Measurements from ENCODE around the gene CAB39. TPM values are rescaled to one million over a fixed set of nuclear protein-coding genes. Genes with fewer than 3 reads are reported as not detected.
A peak's percentile ranks its signal among the peaks of the same experiment; 100 is the strongest.

CAB39 gene
- total and polyA plus RNA-seq, 5 donors, result 47.2 to 100.0 (median 87.3) TPM

DNA sequence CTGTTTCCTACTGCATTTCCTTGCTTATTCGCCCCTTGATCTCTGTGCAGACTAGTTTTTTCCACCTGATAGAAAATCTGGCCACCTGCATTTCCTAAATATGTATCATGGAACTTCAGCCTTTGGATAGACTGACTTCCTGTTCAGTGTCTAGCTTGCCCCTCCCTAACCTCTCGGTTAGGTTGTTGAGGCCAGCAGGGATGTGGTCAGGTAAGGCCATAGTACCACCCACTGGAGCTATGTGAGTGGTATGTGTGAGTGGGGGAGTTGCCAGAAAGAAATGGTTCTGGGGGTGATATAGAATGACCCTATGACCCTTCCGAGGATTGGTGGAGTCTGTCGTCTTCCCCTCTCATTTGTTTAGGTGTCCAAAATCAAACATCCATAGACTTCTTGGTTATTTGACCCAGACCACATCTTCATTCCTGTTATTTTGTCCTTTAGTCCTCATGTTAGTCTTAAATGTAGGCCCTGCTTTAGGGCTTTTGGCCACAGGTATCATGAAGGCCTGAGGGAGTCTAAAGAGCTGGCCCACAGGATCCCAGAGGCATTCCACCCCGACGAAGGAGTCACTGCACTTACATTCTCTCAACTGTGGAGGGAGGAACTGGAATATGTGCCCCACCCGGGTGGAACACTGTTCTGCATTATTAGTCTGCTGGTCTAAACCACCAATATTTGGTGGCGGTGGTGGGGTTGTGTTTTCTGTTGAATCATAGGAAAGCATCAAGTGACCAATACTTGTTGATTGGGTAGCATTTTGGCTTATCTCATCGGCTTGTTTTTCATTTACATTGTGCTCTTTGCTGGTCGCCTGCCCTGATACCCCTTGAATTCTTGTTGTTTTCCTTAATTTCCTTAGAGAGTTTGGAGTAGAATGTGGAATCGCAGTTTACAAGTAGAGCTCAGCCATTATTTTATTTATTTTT lies 21.9 kb downstream of the CAB39 start:
- DNase-seq (no peak), ATAC-seq (no peak)
- 86% methylated on average over 11 of the region's 11 CpGs for WGBS
- no peak overlapping the region for H3K4me3 ChIP-seq (ENCODE audit: low read length)
- H3K27me3 ChIP-seq (ENCODE audit: control insufficient read depth, insufficient read depth), result no peaks in the 10 kb centered on the region
- H3K27ac ChIP-seq (ENCODE audit: low read length), result no peak overlapping the region
- H3K9me3 ChIP-seq (ENCODE audit: control insufficient read depth, low read length), result no peaks in the 10 kb centered on the region
- peaks cover 8% of the 10 kb centered on the region for H3K4me1 ChIP-seq (ENCODE audit: control insufficient read depth, insufficient read depth, low read length)
- intact Hi-C loops (cut with DNase I), result no loop called here

DNA sequence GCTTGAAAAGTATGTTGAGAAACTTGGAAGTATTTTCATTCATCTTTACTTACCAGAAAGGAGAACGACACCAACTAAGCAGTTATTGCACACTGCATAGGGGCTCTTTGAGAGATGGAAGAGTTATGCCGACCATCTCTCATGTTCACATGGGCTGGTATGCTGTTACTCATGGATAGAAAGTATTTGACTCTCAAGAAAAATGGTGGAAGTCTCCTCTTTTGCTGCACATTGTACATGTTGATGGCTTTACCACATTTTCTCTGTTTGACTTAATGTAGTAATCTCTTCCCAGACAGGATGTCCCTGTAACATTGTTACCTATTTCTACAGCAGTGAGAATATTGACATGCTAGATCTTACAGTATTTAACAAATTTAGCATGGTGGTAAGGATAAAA lies 23.2 kb downstream of the CAB39 start:
- 84% methylated on average over 2 of the region's 2 CpGs for WGBS
- no peak overlapping the region for H3K4me3 ChIP-seq (ENCODE audit: low read length)
- ATAC-seq, result no peak
- no peak for DNase-seq
- no peak overlapping the region for H3K27ac ChIP-seq (ENCODE audit: low read length)
- H3K27me3 ChIP-seq (ENCODE audit: control insufficient read depth, insufficient read depth), result no peaks in the 10 kb centered on the region
- no peaks in the 10 kb centered on the region for H3K9me3 ChIP-seq (ENCODE audit: control insufficient read depth, low read length)
- intact Hi-C loops (cut with DNase I), result no loop called here
- H3K4me1 ChIP-seq (ENCODE audit: control insufficient read depth, insufficient read depth, low read length), result peaks cover 8% of the 10 kb centered on the region

DNA sequence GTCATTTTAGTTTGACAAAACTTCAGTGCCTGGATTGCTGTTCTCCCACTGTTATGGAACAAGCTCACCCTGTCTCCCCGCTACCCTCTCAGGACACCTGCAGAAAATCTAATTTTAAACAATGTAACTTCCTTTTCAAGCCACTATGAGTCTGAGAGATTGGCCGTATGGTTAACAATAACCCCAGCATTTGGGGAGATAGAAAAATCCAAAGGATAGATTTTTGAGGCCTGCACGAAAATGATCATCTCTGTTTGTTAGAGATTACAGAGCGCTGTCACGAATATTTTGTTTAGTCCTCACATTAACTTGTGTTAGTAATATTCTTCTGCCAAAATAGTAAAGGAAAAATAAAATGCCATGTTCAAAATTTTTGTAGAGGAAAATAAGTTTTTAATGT lies 24.7 kb downstream of the CAB39 start:
- H3K27ac ChIP-seq (ENCODE audit: low read length), result no peak overlapping the region
- intact Hi-C loops (cut with DNase I), result no loop called here
- H3K9me3 ChIP-seq (ENCODE audit: control insufficient read depth, low read length), result no peaks in the 10 kb centered on the region
- no peak for DNase-seq
- no peaks in the 10 kb centered on the region for H3K27me3 ChIP-seq (ENCODE audit: control insufficient read depth, insufficient read depth)
- H3K4me1 ChIP-seq (ENCODE audit: control insufficient read depth, insufficient read depth, low read length), result peaks cover 8% of the 10 kb centered on the region
- ATAC-seq, result no peak
- 86% methylated on average over 5 of the region's 5 CpGs for WGBS
- H3K4me3 ChIP-seq (ENCODE audit: low read length), result no peak overlapping the region

DNA sequence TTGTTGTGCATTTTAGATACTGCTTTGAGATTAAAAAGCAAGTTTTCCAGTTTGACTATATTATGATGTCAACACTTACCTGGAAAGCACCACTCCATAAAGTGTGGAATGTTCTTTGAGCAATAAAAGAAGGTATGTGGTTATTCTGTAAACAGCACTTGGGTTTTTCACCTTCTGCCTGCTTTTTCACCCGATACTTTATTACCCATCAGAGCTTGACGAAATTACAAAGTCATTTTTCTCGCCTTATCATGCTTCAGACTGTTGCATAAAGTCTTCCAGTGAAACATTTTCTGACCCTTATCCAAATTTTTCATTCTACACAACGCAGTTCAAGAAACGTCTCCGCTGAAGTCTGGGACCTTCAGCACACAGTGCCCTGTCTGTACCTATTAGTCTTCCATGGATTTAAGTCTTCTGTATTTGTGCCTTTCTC lies 25.2 kb downstream of the CAB39 start:
- DNase-seq, result no peak
- ATAC-seq, result peak; percentile 12 to 47
- peaks cover 8% of the 10 kb centered on the region for H3K4me1 ChIP-seq (ENCODE audit: control insufficient read depth, insufficient read depth, low read length)
- no peaks in the 10 kb centered on the region for H3K9me3 ChIP-seq (ENCODE audit: control insufficient read depth, low read length)
- WGBS, result 57% methylated on average over 6 of the region's 6 CpGs
- H3K27ac ChIP-seq (ENCODE audit: low read length), result no peak overlapping the region
- no peaks in the 10 kb centered on the region for H3K27me3 ChIP-seq (ENCODE audit: control insufficient read depth, insufficient read depth)
- intact Hi-C loops (cut with DNase I), result no loop called here
- H3K4me3 ChIP-seq (ENCODE audit: low read length), result no peak overlapping the region

DNA sequence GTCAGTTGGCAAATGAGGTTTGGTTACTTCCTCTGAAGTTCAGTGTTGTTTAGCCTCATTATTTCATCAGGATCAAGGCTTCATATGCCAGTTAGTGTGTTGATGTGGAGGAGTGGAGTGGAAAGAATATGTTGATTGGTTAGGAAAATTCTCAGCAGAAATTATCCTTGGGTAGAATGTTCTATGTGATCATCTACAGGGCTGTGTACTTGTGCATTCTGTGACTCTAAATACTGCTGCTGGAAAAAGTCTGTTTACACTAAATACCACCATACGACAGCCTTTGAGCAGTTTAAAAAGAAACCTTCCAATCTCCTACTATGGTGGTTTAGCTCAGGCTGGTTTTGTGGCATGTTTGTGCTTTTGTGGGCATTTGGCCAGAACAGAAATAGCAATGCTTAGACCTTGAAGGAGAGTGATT lies 25.8 kb downstream of the CAB39 start:
- peaks cover 6% of the 10 kb centered on the region for H3K4me1 ChIP-seq (ENCODE audit: control insufficient read depth, insufficient read depth, low read length)
- intact Hi-C loops (cut with DNase I), result no loop called here

DNA sequence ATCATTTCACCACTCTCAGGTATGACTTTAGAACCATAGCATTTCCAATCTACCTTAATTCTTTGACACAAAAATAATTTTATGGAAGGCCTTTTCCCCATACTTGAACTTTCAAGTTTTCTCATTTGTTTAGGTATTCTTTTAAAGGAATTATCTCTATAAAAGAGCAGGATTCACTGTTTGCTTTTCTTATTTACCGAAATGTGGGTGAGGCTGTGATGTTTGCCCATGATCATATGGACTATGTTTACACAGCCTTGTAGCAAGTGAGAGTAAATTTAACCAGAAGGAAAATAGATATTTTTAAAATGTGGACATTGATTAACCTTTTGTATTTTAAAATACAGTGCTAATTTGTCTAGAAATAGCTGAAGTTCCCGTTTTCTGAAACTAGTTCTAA lies 26.3 kb downstream of the CAB39 start:
- Histone ChIP-seq H3K27me3 (ENCODE audit: control insufficient read depth, insufficient read depth) (no peaks in the 10 kb centered on the region), H3K4me3 (ENCODE audit: low read length) (no peak overlapping the region), H3K4me1 (ENCODE audit: control insufficient read depth, insufficient read depth, low read length) (peaks cover 6% of the 10 kb centered on the region), H3K9me3 (ENCODE audit: control insufficient read depth, low read length) (no peaks in the 10 kb centered on the region), H3K27ac (ENCODE audit: low read length) (no peak overlapping the region)
- intact Hi-C loops (cut with DNase I), result no loop called here
- ATAC-seq (no peak), DNase-seq (no peak)
- WGBS, result 89% methylated on average over 2 of the region's 2 CpGs

More for the DNA sequence above, 25.8 kb downstream of the CAB39 start:
- Histone ChIP-seq H3K27me3 (ENCODE audit: control insufficient read depth, insufficient read depth) (no peaks in the 10 kb centered on the region), H3K4me3 (ENCODE audit: low read length) (no peak overlapping the region), H3K9me3 (ENCODE audit: control insufficient read depth, low read length) (no peaks in the 10 kb centered on the region), H3K27ac (ENCODE audit: low read length) (no peak overlapping the region)
- WGBS, result 38% methylated on average over 1 of the region's 1 CpG
- DNase-seq, result no peak
- ATAC-seq, result peak; percentile 28 to 45

DNA sequence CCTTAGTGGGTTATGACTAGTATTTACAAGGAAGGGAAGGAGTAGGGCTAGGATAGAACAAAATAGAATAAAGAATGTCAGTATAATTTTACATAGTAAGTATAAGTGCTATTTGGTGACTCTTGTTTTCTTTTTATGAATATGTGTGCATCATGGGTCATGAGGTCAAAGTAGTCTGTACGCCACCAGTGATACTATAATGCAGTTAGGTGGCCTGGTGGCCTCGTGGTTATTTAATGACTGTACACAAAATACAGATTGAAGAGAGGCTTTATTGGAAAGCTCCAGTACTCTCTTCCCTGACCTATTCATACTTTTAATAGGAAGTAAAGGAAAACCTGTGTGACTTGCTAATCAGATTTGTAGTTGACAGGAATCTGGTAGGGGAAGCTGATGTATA lies 27.3 kb downstream of the CAB39 start:
- H3K4me3 ChIP-seq (ENCODE audit: low read length), result no peak overlapping the region
- H3K4me1 ChIP-seq (ENCODE audit: control insufficient read depth, insufficient read depth, low read length), result no peaks in the 10 kb centered on the region
- ATAC-seq, result no peak
- DNase-seq, result no peak
- intact Hi-C loops (cut with DNase I), result no loop called here
- H3K27me3 ChIP-seq (ENCODE audit: control insufficient read depth, insufficient read depth), result no peaks in the 10 kb centered on the region
- WGBS, result 94% methylated on average over 2 of the region's 2 CpGs
- no peak overlapping the region for H3K27ac ChIP-seq (ENCODE audit: low read length)
- H3K9me3 ChIP-seq (ENCODE audit: control insufficient read depth, low read length), result no peaks in the 10 kb centered on the region

DNA sequence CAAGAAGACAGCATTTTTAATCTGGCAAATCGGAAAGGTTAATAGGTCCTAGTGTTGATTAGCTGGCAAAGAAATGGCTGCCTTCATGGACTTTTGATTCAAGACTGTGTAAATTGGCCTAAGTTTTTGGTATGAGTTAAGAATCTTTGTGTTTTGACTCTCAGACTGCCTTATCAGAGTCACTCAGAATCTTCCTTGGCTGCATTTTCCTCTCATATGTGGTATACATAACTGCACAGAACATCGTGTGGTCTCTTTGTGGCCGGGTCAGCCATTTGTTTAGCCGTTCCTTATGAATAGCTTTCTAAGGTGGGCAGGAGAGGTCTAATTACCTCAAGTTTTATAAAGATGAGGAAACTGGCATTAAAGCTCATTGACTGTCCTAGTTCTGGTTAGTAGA lies 30.1 kb downstream of the CAB39 start:
- intact Hi-C loops (cut with DNase I), result no loop called here

DNA sequence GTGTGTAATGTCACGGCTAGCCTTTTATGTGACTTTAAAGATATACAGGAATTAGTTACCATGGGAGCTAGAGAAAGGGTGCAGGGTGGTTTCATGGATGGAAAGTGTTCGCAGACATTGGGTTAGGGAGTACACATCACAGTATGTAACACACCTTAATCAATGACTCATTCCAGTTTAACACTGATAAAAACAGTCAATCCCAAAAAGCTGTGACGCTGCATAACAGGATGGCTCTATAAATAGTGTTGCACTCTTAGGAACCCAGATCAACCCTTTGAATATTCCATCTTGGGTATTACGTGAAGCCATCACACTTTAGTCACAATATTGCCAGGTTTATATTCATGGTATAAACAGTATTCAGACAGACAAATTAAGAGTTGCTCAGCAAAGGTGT lies 33.6 kb downstream of the CAB39 start:
- 76% methylated on average over 4 of the region's 4 CpGs for WGBS
- no peak overlapping the region for H3K27ac ChIP-seq (ENCODE audit: low read length)
- ATAC-seq, result peak in 1 of 2 donors; percentile 72

More for the DNA sequence above, 30.1 kb downstream of the CAB39 start:
- ATAC-seq, result no peak
- H3K4me1 ChIP-seq (ENCODE audit: control insufficient read depth, insufficient read depth, low read length), result no peaks in the 10 kb centered on the region
- H3K4me3 ChIP-seq (ENCODE audit: low read length), result no peak overlapping the region
- no peak overlapping the region for H3K27ac ChIP-seq (ENCODE audit: low read length)
- no peaks in the 10 kb centered on the region for H3K9me3 ChIP-seq (ENCODE audit: control insufficient read depth, low read length)
- 90% methylated on average over 4 of the region's 4 CpGs for WGBS
- no peaks in the 10 kb centered on the region for H3K27me3 ChIP-seq (ENCODE audit: control insufficient read depth, insufficient read depth)
- no peak for DNase-seq

DNA sequence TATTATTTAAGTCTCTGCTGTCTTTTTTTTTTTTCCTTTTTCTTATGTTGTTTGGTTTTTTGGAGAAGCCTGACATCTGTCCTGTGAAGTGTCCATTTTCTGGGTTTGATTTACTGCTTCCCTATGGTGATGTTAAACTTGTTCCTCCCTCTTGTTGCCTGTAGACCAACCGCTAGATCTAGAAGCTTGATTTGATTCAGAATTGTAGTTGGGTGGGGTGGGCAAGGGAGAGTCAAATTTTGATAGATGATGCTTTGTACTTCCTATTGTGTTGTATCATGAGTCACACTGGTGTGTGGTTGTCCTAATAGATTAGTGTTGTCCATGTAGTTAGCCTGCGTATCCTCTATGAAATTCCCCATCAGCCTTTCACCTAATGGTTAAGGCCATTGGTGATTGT lies 35.4 kb downstream of the CAB39 start:
- Histone ChIP-seq H3K9me3 (ENCODE audit: control insufficient read depth, low read length) (no peaks in the 10 kb centered on the region), H3K27ac (ENCODE audit: low read length) (no peak overlapping the region), H3K4me3 (ENCODE audit: low read length) (no peak overlapping the region), H3K4me1 (ENCODE audit: control insufficient read depth, insufficient read depth, low read length) (peaks cover 2% of the 10 kb centered on the region), H3K27me3 (ENCODE audit: control insufficient read depth, insufficient read depth) (no peaks in the 10 kb centered on the region)
- DNase-seq (no peak), ATAC-seq (no peak)
- intact Hi-C loops (cut with DNase I), result no loop called here
- 70% methylated on average over 2 of the region's 2 CpGs for WGBS

More for the DNA sequence above, 33.6 kb downstream of the CAB39 start:
- no peak overlapping the region for H3K4me3 ChIP-seq (ENCODE audit: low read length)
- DNase-seq, result no peak
- intact Hi-C loops (cut with DNase I), result no loop called here
- peaks cover 2% of the 10 kb centered on the region for H3K4me1 ChIP-seq (ENCODE audit: control insufficient read depth, insufficient read depth, low read length)
- H3K9me3 ChIP-seq (ENCODE audit: control insufficient read depth, low read length), result no peaks in the 10 kb centered on the region
- H3K27me3 ChIP-seq (ENCODE audit: control insufficient read depth, insufficient read depth), result no peaks in the 10 kb centered on the region

DNA sequence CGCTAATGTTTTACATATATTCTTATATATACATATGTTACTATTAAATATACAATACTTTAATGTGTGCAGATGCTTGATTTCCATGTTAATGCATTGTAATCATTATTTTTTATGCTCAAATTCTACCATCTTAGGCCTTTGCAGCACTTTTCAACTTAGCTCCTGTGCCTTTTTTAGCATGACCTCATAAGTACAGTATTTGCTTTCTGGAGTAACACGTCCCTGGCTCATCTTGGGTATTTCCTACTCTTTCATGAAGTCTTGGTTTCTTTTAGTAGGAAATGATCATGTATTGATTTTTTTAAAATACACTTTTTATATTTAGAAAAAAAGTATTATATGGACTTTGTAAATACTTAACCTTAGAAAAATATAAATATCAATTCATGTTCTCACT lies 36.5 kb downstream of the CAB39 start:
- intact Hi-C loops (cut with DNase I), result no loop called here
- Histone ChIP-seq H3K27ac (ENCODE audit: low read length) (no peak overlapping the region), H3K4me1 (ENCODE audit: control insufficient read depth, insufficient read depth, low read length) (peaks cover 4% of the 10 kb centered on the region), H3K4me3 (ENCODE audit: low read length) (no peak overlapping the region), H3K27me3 (ENCODE audit: control insufficient read depth, insufficient read depth) (no peaks in the 10 kb centered on the region), H3K9me3 (ENCODE audit: control insufficient read depth, low read length) (no peaks in the 10 kb centered on the region)
- DNase-seq (no peak), ATAC-seq (no peak)
- whole genome bisulfite sequencing, result 68% methylated on average over 2 of the region's 2 CpGs
